GF-D8 (cell line): ENCODE data around the gene USP34.
"Not testable (repeated sequence)": the region's sequence is repeated elsewhere in the genome, so short reads cannot be mapped to it uniquely, and the experiment has no call there.

Experiments used
- DNase-seq: peaks from one replicate; lab custom pipeline; 2025; lab: John Stamatoyannopoulos, UW

The USP34 gene

GRCh38 chr2:61249521-61250071, 221.3 kb downstream of the USP34 start:
- no peak for DNase-seq

GRCh38 chr2:61247204-61247812, 223.6 kb downstream of the USP34 start:
- no peak for DNase-seq

GRCh38 chr2:61244694-61245093, 226.2 kb downstream of the USP34 start:
- DNase-seq, result no peak

- DNase-seq, result no peak
These were observed 229.6 kb downstream of the USP34 start for GRCh38 chr2:61241266-61241665.

GRCh38 chr2:61238219-61239012, 232.5 kb downstream of the USP34 start:
- no peak for DNase-seq

- DNase-seq, result no peak
These were observed 235.2 kb downstream of the USP34 start for GRCh38 chr2:61235716-61236115.

- DNase-seq, result no peak
These were observed 237.3 kb downstream of the USP34 start for GRCh38 chr2:61233581-61233980.

- DNase-seq, result no peak
These were observed 241.0 kb downstream of the USP34 start for GRCh38 chr2:61229936-61230335.

GRCh38 chr2:61222567-61222966, 248.3 kb downstream of the USP34 start:
- no peak for DNase-seq

- no peak for DNase-seq
These were observed 249.1 kb downstream of the USP34 start for GRCh38 chr2:61221819-61222218.

GRCh38 chr2:61220768-61221167, 250.1 kb downstream of the USP34 start:
- DNase-seq, result no peak

- no peak for DNase-seq
These were observed 252.1 kb downstream of the USP34 start for GRCh38 chr2:61218817-61219170.

GRCh38 chr2:61218076-61218816, 252.6 kb downstream of the USP34 start:
- DNase-seq, result no peak

- no peak for DNase-seq
These were observed 256.7 kb downstream of the USP34 start for GRCh38 chr2:61214171-61214570.

GRCh38 chr2:61210332-61210981, 260.4 kb downstream of the USP34 start:
- DNase-seq, result no peak

- DNase-seq, result no peak
These were observed 265.8 kb downstream of the USP34 start for GRCh38 chr2:61205132-61205531.

GRCh38 chr2:61196671-61197070, 274.2 kb downstream of the USP34 start:
- DNase-seq, result no peak

- DNase-seq, result not testable (repeated sequence)
These were observed 276.2 kb downstream of the USP34 start for GRCh38 chr2:61194646-61195045.

GRCh38 chr2:61193670-61194561, 277.0 kb downstream of the USP34 start:
- no peak for DNase-seq

GRCh38 chr2:61187085-61187484, 283.8 kb downstream of the USP34 start:
- DNase-seq, result no peak

GRCh38 chr2:61185231-61185728, 285.6 kb downstream of the USP34 start:
- no peak for DNase-seq
